ENCODE data around the gene UACA. TPM values are rescaled to one million over a fixed set of nuclear protein-coding genes. Genes with fewer than 3 reads are reported as not detected.
"Not testable (repeated sequence)": the region's sequence is repeated elsewhere in the genome, so short reads cannot be mapped to it uniquely, and the experiment has no call there.

The UACA gene
- total RNA-seq, 1 donor from 2014 or later = 39.7 TPM

- no peak for DNase-seq (ENCODE audit: low read depth)
- no peak overlapping the region for H3K4me3 ChIP-seq (ENCODE audit: low read depth, low read length)
- TF ChIP-seq CTCF (conservative IDR thresholded peaks at IDR 0.05; ENCODE audit: low read depth, low read length) = no peak
Observed at GRCh38 chr15:70618929-70619328, 144.4 kb downstream of the UACA start.

- DNase-seq (ENCODE audit: low read depth) = no peak
- no peak for TF ChIP-seq CTCF (conservative IDR thresholded peaks at IDR 0.05; ENCODE audit: low read depth, low read length)
- no peak overlapping the region for H3K4me3 ChIP-seq (ENCODE audit: low read depth, low read length)
Observed at GRCh38 chr15:70617911-70618287, 145.5 kb downstream of the UACA start.

GRCh38 chr15:70617076-70617910, 146.1 kb downstream of the UACA start:
- no peak for DNase-seq (ENCODE audit: low read depth)
- no peak overlapping the region for H3K4me3 ChIP-seq (ENCODE audit: low read depth, low read length)
- no peak for TF ChIP-seq CTCF (conservative IDR thresholded peaks at IDR 0.05; ENCODE audit: low read depth, low read length)

- DNase-seq (ENCODE audit: low read depth); H3K4me3 ChIP-seq (ENCODE audit: low read depth, low read length): not testable (repeated sequence)
Observed at GRCh38 chr15:70616311-70616756, 147.0 kb downstream of the UACA start.

- H3K4me3 ChIP-seq (ENCODE audit: low read depth, low read length) = no peak overlapping the region
- no peak for TF ChIP-seq CTCF (conservative IDR thresholded peaks at IDR 0.05; ENCODE audit: low read depth, low read length)
- DNase-seq (ENCODE audit: low read depth) = no peak
Observed at GRCh38 chr15:70615435-70616310, 147.7 kb downstream of the UACA start.

GRCh38 chr15:70614221-70614620, 149.1 kb downstream of the UACA start:
- no peak overlapping the region for H3K4me3 ChIP-seq (ENCODE audit: low read depth, low read length)
- DNase-seq (ENCODE audit: low read depth) = no peak
- TF ChIP-seq CTCF (conservative IDR thresholded peaks at IDR 0.05; ENCODE audit: low read depth, low read length) = no peak

- TF ChIP-seq CTCF (conservative IDR thresholded peaks at IDR 0.05; ENCODE audit: low read depth, low read length) = no peak
Observed at GRCh38 chr15:70613271-70613670, 150.1 kb downstream of the UACA start.

More at GRCh38 chr15:70613271-70613670, 150.1 kb downstream of the UACA start:
- no peak overlapping the region for H3K4me3 ChIP-seq (ENCODE audit: low read depth, low read length)
- DNase-seq (ENCODE audit: low read depth) = no peak

All from epithelial cell of proximal tubule (primary cell).